H1 (cell line): ENCODE data around the gene MRPS9. TPM values are rescaled to one million over a fixed set of nuclear protein-coding genes. Genes with fewer than 3 reads are reported as not detected.

Source experiments
- CTCF ChIA-PET: fragments of 300-600 bp; sonication (Branson Sonifier 250); formaldehyde crosslinking; loops from one replicate; lab custom pipeline; 2021; ENCODE audit not compliant: partially characterized antibody; lab: Charles Lee
- POLR2A ChIA-PET: fragments of 300-600 bp; sonication (Branson Sonifier 250); formaldehyde crosslinking; loops from one replicate; lab custom pipeline; 2021; ENCODE audit warnings: inconsistent platforms; ENCODE audit not compliant: partially characterized antibody; lab: Charles Lee
- DNase-seq, 2 experiments: peaks; one replicate each; pipeline versions ENCODE4 v3.0.0 to v3.0.0-alpha.2; 2010 to 2022; ENCODE audit warnings: low spot score in 2 of 2, low read depth in 1 of 2, mixed read lengths in 1 of 2
- FAIRE-seq: peaks from 2 replicates; lab custom pipeline; 2011; peaks lifted over from hg19 to GRCh38; lab: Jason Lieb, UNC
- H2AFZ ChIP-seq: 2 replicates; pipeline ENCODE4 v1.8.1; 2012; ENCODE audit warnings: low read length, inconsistent platforms
- H2AK5ac ChIP-seq: 2 replicates; pipeline ENCODE4 v1.6.1; 2013; ENCODE audit warnings: low read depth, low read length
- H2BK120ac ChIP-seq: replicated peaks from 2 replicates; pipeline ENCODE3; 2013; ENCODE audit warnings: low read depth, low read length, inconsistent platforms
- H2BK12ac ChIP-seq: 2 replicates; pipeline ENCODE4 v1.6.1; 2013; ENCODE audit warnings: low read depth, low read length
- H2BK15ac ChIP-seq: 2 replicates; pipeline ENCODE4 v1.6.1; 2013; ENCODE audit warnings: low read length
- H2BK20ac ChIP-seq: 2 replicates; pipeline ENCODE4 v1.6.1; 2013; ENCODE audit warnings: low read length
- H2BK5ac ChIP-seq: 2 replicates; pipeline ENCODE4 v1.6.1; 2013; ENCODE audit warnings: low read depth, low read length
- H3K14ac ChIP-seq: 2 replicates; pipeline ENCODE4 v1.6.1; 2013; ENCODE audit warnings: inconsistent platforms; ENCODE audit not compliant: insufficient read length
- H3K18ac ChIP-seq: 2 replicates; pipeline ENCODE4 v1.6.1; 2013; ENCODE audit warnings: low read length; ENCODE audit errors: extremely low read depth
- H3K23ac ChIP-seq: 2 replicates; pipeline ENCODE4 v1.6.1; 2013; ENCODE audit warnings: inconsistent platforms; ENCODE audit not compliant: insufficient read length
- H3K23me2 ChIP-seq: 2 replicates; pipeline ENCODE4 v1.6.1; 2013; ENCODE audit warnings: low read depth, low read length
- H3K27ac ChIP-seq: 2 replicates; pipeline ENCODE4 v1.6.1; 2011; ENCODE audit warnings: low read depth, low read length, inconsistent platforms
- H3K27me3 ChIP-seq, 4 experiments: replicated peaks in 1 of 4; 1 replicate in 1 of 4; 2 replicates in 3 of 4; pipeline versions ENCODE4 v1.6.1 to v1.8.1; 2011 to 2013; ENCODE audit warnings: low read length in 3 of 4, mild to moderate bottlenecking in 3 of 4, inconsistent platforms in 2 of 4, mixed read lengths in 2 of 4, moderate library complexity in 1 of 4; ENCODE audit not compliant: control insufficient read depth in 3 of 4, insufficient read depth in 3 of 4; ENCODE audit errors: extremely low read depth in 1 of 4
- H3K36me3 ChIP-seq, 4 experiments: 2 replicates each; pipeline versions ENCODE4 v1.6.1 to v1.8.1; 2011 to 2013; ENCODE audit warnings: mild to moderate bottlenecking in 4 of 4, low read length in 3 of 4, moderate library complexity in 2 of 4, control low read depth in 1 of 4, inconsistent platforms in 1 of 4; ENCODE audit not compliant: insufficient read depth in 4 of 4, control insufficient read depth in 2 of 4
- H3K4ac ChIP-seq: replicated peaks from 2 replicates; pipeline ENCODE3; 2013; ENCODE audit warnings: low read length, low read depth, mixed read lengths, inconsistent platforms; ENCODE audit not compliant: insufficient read length
- H3K4me1 ChIP-seq, 4 experiments: replicated peaks in 1 of 4; 1 replicate in 1 of 4; 2 replicates in 3 of 4; pipeline versions ENCODE4 v1.6.1 to v1.8.1; 2011 to 2013; ENCODE audit warnings: low read length in 3 of 4, inconsistent platforms in 2 of 4, mixed read lengths in 1 of 4; ENCODE audit not compliant: insufficient read depth in 4 of 4, control insufficient read depth in 3 of 4
- H3K4me2 ChIP-seq, 2 experiments: 2 replicates each; pipeline versions ENCODE4 v1.6.1 to v1.8.1; 2011 to 2013; ENCODE audit warnings: low read depth in 2 of 2, low read length in 2 of 2, control low read depth in 1 of 2, inconsistent platforms in 1 of 2, mild to moderate bottlenecking in 1 of 2; ENCODE audit not compliant: insufficient read depth in 1 of 2
- H3K4me3 ChIP-seq, 4 experiments: fragments of 200-600, 300-600 bp in 1 of 4; sonication (generic), shearing (Covaris generic), sonication (Bioruptor Twin) in 1 of 4; 2 replicates each; pipeline versions ENCODE4 v1.5.1 to v1.8.1; 2011 to 2016; ENCODE audit warnings: low read length in 4 of 4, low read depth in 3 of 4, control low read depth in 2 of 4, inconsistent platforms in 2 of 4, mild to moderate bottlenecking in 2 of 4, mixed read lengths in 1 of 4, moderate library complexity in 1 of 4; ENCODE audit not compliant: insufficient read depth in 2 of 4; ENCODE audit errors: extremely low read depth in 1 of 4
- H3K56ac ChIP-seq: replicated peaks from 2 replicates; pipeline ENCODE3; 2013; ENCODE audit warnings: low read depth, mild to moderate bottlenecking, mixed read lengths, low read length, inconsistent platforms; ENCODE audit not compliant: insufficient read length
- H3K79me1 ChIP-seq: 2 replicates; pipeline ENCODE4 v1.6.1; 2013; ENCODE audit warnings: low read depth, low read length, control low read depth
- H3K79me2 ChIP-seq, 2 experiments: 2 replicates each; pipeline versions ENCODE4 v1.6.1 to v1.8.1; 2012 to 2013; ENCODE audit warnings: low read length in 2 of 2, mild to moderate bottlenecking in 2 of 2, inconsistent platforms in 1 of 2; ENCODE audit not compliant: insufficient read depth in 2 of 2, control insufficient read depth in 1 of 2
- H3K9ac ChIP-seq, 4 experiments: replicated peaks in 1 of 4; 1 replicate in 1 of 4; 2 replicates in 3 of 4; pipeline versions ENCODE4 v1.6.1 to v1.8.1; 2011 to 2013; ENCODE audit warnings: low read depth in 3 of 4, low read length in 3 of 4, control low read depth in 2 of 4, mild to moderate bottlenecking in 2 of 4, moderate library complexity in 2 of 4, inconsistent platforms in 1 of 4; ENCODE audit errors: extremely low read depth in 1 of 4
- H3K9me3 ChIP-seq, 2 experiments: 2 replicates each; pipeline versions ENCODE4 v1.6.1 to v1.8.1; 2012 to 2013; ENCODE audit warnings: mild to moderate bottlenecking in 2 of 2, moderate library complexity in 2 of 2, control low read depth in 1 of 2, inconsistent platforms in 1 of 2, low read depth in 1 of 2, low read length in 1 of 2, mixed read lengths in 1 of 2; ENCODE audit not compliant: insufficient read depth in 2 of 2
- H4K20me1 ChIP-seq, 2 experiments: replicated peaks in 1 of 2; 2 replicates each; pipeline versions ENCODE3 to v1.8.1; 2011 to 2013; ENCODE audit warnings: inconsistent platforms in 2 of 2, low read length in 2 of 2, mild to moderate bottlenecking in 1 of 2; ENCODE audit not compliant: insufficient read depth in 2 of 2, control insufficient read depth in 1 of 2
- H4K5ac ChIP-seq: 2 replicates; pipeline ENCODE4 v1.6.1; 2013; ENCODE audit warnings: low read length, low read depth, mixed read lengths, inconsistent platforms; ENCODE audit not compliant: insufficient read length
- H4K8ac ChIP-seq: 2 replicates; pipeline ENCODE4 v1.8.0; 2013; ENCODE audit warnings: mild to moderate bottlenecking, moderate library complexity, low read length, inconsistent platforms; ENCODE audit not compliant: insufficient read depth; ENCODE audit errors: extremely low read depth
- H4K91ac ChIP-seq: replicated peaks from 2 replicates; pipeline ENCODE3; 2013; ENCODE audit warnings: low read length, mixed read lengths, inconsistent platforms; ENCODE audit not compliant: insufficient read length
- TBP ChIP-seq: IDR thresholded peaks from 2 replicates; pipeline ENCODE4 v1.6.1; 2011; ENCODE audit warnings: low read depth, low read length, improper control_type of control experiment
- ZNF274 ChIP-seq: IDR thresholded peaks from 2 replicates; pipeline ENCODE4 v1.7.0; 2012; ENCODE audit warnings: low read length, borderline replicate concordance; ENCODE audit errors: extremely low read depth
- WGBS, 2 experiments: shearing (Covaris generic) in 1 of 2; methylation state at CpG; one replicate each; pipeline versions ENCODE4 v1.1.6 to v1.1.7; 2013 to 2015; ENCODE audit warnings: low lambda C conversion rate in 2 of 2, mixed read lengths in 2 of 2, inconsistent platforms in 1 of 2, low coverage in 1 of 2, missing lambda C conversion rate in 1 of 2; ENCODE audit not compliant: insufficient replicate concordance in 2 of 2, insufficient coverage in 1 of 2, insufficient read length in 1 of 2; ENCODE audit errors: extremely low coverage in 1 of 2, missing lambda C conversion rate in 1 of 2; 5-methylcytosine and 5-hydroxymethylcytosine counted together
- polyA plus RNA-seq, 7 experiments: library from polyadenylated mRNA; depleted of rRNA in 3 of 7; stranded (reverse) in 5 of 7; unstranded in 2 of 7; fragments of >200 nt in 5 of 7; fragments of 200-250 nt in 2 of 7; gene quantifications; 1 replicate in 5 of 7; 2 replicates in 1 of 7; 4 replicates in 1 of 7; pipeline versions ENCODE4 v1.2.1 to v1.2.3, GENCODE V29; 2011 to 2013; ENCODE audit warnings: missing spikeins in 2 of 7, mixed read lengths in 2 of 7
- total RNA-seq: library from RNA; stranded (reverse); fragmentation: NEBNext Ultra II Directional; extraction: Animal tissue kit (Norgen Biotek cat#: 25700); gene quantifications from 2 replicates; pipeline ENCODE4 v1.2.1, GENCODE V29; 2021

MRPS9 gene
- total and polyA plus RNA-seq, 2 of the 8 experiments (the other 6 are each of a cell fraction or from before 2014, with no cell fraction given): 36.2 to 71.0 TPM

DNA sequence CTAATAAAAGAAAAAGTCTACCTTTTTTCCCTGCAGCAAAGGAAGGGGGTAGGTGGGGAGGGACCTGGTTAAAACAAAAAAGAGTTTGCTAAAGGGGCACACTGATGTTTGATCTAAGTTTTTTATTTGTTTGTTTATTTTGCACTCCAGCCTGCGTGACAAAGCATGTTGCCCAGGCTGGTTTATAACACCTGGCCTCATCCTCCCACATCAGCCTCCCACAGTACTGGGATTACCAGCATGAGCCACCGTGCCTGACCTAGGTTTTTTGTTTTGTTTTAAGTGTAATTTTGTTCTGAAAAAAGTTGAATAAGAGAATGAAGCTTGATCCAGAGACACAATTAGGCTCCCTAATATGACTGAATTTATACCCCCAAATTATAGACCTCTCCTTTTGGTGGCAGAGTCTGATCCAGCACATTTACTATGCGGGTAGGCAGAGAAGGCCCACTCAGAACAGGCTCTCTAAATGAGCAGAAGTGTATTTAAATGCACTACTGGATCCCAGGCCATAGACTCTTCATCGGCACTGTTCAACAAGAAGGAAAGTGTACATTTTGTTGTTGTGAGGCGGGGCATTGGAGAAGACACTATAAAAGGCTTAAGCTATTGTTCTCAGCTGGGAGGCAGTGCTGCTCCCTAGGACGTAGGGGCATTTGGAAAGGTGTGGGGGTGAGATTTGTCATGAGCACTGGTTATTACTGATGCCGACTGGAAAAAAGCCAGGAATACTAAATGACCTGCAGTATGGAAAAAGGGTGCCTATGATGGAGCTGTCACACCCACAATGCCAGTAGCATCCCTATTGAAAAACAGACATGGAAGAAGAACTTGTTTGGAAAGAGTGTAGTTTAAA, 32.4 kb downstream of the MRPS9 start:
- no peak overlapping the region for H4K5ac ChIP-seq
- no peak overlapping the region for H3K23ac ChIP-seq
- no peak overlapping the region for H2BK20ac ChIP-seq
- H3K27me3 ChIP-seq: no peaks in the 10 kb centered on the region
- CTCF ChIA-PET: no interaction called here
- peaks cover 3% of the 10 kb centered on the region; the same call in 1 of the 2 replicates for H3K79me1 ChIP-seq
- H2BK120ac ChIP-seq: no peak overlapping the region
- no peak overlapping the region for H4K91ac ChIP-seq
- no peak overlapping the region for H2BK5ac ChIP-seq
- no peak overlapping the region for H3K18ac ChIP-seq
- H3K4ac ChIP-seq: no peak overlapping the region
- 80% methylated on average over 7 of the region's 7 CpGs; no CpG with 5 or more reads in 1 of the 2 experiments for WGBS, 2 experiments
- no peaks in the 10 kb centered on the region for H3K9me3 ChIP-seq
- H2AFZ ChIP-seq: no peak overlapping the region
- FAIRE-seq (no peak), DNase-seq (no peak)
- H3K56ac ChIP-seq: no peak overlapping the region
- no peak overlapping the region for H3K4me3 ChIP-seq
- H3K14ac ChIP-seq: no peak overlapping the region
- peaks cover 1 to 7% (median 6%) of the 10 kb centered on the region in 4 experiments; a peak in 2 of 7 replicates for H3K4me1 ChIP-seq
- no peak overlapping the region for H2AK5ac ChIP-seq
- H3K23me2 ChIP-seq: no peaks in the 10 kb centered on the region
- POLR2A ChIA-PET: no interaction called here
- no peak overlapping the region for H2BK12ac ChIP-seq
- no peak overlapping the region for H2BK15ac ChIP-seq
- H3K79me2 ChIP-seq: peaks cover 0 to 33% of the 10 kb centered on the region in 2 experiments; a peak in 2 of 4 replicates
- peaks cover 0 to 3% (median 0%) of the 10 kb centered on the region in 4 experiments; a peak in 1 of 8 replicates for H3K36me3 ChIP-seq
- H3K9ac ChIP-seq: no peak overlapping the region
- H3K4me2 ChIP-seq: no peak overlapping the region
- no peak overlapping the region for H3K27ac ChIP-seq
- H4K20me1 ChIP-seq: peaks cover 0 to 3% of the 10 kb centered on the region in 2 experiments
- H4K8ac ChIP-seq: no peak overlapping the region
- no peak for TF ChIP-seq ZNF274
- no peak for TF ChIP-seq TBP
